GM19324 (cell line): ENCODE data around the gene PGAM5.
"Not testable (repeated sequence)": the region's sequence is repeated elsewhere in the genome, so short reads cannot be mapped to it uniquely, and the experiment has no call there.

ENCODE experiments used
- ATAC-seq: cut with Tn5 transposase; IDR thresholded peaks from one replicate; pipeline ENCODE4 v1.9.1; 2021; ENCODE audit warnings: mild to moderate bottlenecking, moderate library complexity; ENCODE audit not compliant: unreplicated experiment, low FRiP score

Gene PGAM5

GRCh38 chr12:132741620-132742019 lies 31.0 kb downstream of the PGAM5 start:
- no peak for ATAC-seq

DNA sequence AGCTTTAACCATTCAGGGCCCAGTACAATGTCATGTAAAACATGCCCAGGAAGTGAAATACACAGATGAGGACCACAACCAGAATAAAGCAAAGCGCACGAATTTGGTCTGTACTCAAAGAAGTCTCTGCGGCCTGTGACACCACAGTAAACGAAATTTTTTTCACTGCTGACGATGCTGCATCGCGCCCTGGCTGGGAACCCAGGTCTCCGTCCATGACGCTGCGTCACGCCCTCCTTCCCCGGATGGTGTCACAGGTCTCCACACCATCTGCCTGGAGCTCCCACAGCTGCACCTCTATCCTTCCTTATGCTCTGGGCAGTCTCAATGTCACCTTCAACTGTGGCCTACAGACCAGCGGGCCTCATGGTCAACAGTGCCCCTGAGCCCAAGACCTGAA lies 33.2 kb downstream of the PGAM5 start:
- no peak for ATAC-seq

GRCh38 chr12:132746613-132747012 lies 36.0 kb downstream of the PGAM5 start:
- ATAC-seq: no peak

GRCh38 chr12:132747395-132747794 lies 36.8 kb downstream of the PGAM5 start:
- no peak for ATAC-seq

DNA sequence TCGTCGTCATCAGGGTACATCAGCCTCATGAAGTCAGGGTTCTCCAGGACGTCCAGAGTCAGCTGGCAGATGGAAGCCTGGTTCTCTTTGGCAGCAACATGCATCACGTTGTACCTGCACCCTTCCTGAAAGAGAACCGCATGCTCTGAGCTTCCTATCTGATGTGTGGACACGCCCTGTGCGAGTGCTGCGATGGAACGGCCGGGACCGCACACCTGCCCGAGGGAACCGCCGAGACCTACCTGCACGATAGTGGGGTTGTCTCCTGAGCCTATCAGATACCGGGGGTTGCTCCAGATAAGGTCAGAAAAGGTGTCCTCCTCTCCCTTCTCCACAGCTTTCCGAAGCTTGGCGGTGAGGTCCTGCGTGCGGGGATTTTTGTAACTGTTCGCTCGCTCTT lies 37.3 kb downstream of the PGAM5 start:
- ATAC-seq: no peak

- no peak for ATAC-seq
Observed at GRCh38 chr12:132748319-132748718, 37.7 kb downstream of the PGAM5 start.

GRCh38 chr12:132753670-132754069 lies 43.0 kb downstream of the PGAM5 start:
- ATAC-seq: not testable (repeated sequence)

DNA sequence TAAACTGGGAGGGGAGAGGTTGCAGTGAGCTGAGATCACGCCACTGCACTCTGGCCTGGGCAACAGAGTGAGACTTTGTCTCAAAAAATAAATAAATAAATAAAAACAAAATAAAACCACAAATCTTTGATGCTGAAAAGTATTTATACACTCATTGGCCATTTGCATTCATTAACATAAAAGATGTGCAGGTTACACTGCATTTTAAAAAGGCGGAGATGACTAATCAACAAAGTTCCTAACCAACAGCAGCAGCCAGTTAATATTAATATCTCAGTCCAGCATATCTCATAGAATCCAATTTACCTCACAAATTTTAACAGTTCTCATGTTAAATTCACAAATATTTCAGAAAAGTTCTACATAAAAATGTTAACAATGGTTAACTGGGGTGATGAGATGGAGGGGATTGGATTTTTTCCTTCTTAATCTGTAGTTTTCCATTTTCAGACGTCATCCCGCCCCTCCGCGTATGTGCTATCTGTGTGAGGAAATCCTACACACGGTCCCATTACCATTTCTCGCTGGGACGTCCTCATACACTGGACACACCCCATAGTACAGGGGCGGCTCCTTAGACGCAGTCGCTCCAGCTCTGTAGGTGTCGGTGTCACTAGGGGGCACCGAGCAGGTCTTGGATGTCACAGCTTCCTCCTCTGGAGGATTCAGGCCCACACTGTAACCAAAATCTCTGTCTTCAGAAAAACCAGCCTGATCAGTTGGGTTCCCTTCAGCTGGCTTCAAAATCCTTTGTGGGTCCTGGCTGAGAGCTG lies 43.7 kb downstream of the PGAM5 start:
- no peak for ATAC-seq

DNA sequence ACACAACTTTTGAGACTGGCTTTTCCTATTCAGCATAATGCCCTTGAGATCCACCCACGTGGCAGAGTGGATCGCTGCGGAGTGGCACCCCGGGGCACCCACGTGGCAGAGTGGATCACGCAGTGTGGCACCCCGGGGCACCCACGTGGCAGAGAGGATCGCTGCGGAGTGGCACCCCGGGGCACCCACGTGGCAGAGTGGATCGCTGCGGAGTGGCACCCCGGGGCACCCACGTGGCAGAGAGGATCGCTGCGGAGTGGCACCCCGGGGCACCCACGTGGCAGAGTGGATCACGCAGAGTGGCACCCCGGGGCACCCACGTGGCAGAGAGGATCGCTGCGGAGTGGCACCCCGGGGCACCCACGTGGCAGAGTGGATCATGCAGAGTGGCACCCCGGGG lies 48.2 kb downstream of the PGAM5 start:
- not testable (repeated sequence) for ATAC-seq

GRCh38 chr12:132759359-132759758 lies 48.7 kb downstream of the PGAM5 start:
- ATAC-seq: no peak

GRCh38 chr12:132761032-132761920 lies 50.6 kb downstream of the PGAM5 start, which contains the start of gene ANKLE2:
Gene ANKLE2, minus strand, starts transcription at chr12:132761832. Its CDS starts 34 bp downstream, at chr12:132761798.
- ATAC-seq: peak; percentile 48

DNA sequence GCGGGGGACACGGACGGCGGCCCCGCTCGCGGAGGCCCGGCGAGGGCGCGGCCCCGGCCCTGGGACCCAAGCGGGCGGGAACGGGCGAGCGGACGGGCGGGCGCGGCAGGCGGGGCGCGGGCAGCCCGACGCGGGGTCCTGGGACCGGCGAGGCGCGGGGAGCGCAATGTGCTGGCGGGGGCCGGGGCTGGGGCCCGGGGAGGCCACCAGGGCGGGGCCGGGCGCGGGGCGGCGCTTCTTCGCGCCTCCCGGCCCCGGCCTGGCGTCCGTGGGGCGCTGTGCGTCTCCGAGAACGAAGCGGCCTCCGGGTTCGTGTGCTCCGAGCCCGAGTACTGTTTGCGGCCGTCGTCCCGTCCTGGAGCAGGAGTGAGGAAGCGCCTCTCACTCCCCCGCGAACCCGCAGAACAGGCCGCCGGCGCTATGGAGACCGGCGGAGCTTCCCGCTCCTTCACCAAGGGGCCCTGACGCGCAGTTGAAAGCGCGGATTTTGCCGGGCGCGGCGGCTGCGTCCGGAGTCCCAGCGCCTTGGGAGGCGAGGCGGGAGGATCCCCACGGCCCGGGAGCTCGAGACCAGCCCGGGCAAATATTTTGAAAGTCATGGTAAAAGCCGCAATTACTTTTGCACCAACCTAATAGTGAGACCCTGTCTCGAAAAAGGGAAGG lies 51.4 kb downstream of the PGAM5 start:
- ATAC-seq: peak; percentile 82

- no peak for ATAC-seq
Observed at GRCh38 chr12:132764231-132764630, 53.6 kb downstream of the PGAM5 start.

- no peak for ATAC-seq
Observed at GRCh38 chr12:132765361-132765760, 54.7 kb downstream of the PGAM5 start.

DNA sequence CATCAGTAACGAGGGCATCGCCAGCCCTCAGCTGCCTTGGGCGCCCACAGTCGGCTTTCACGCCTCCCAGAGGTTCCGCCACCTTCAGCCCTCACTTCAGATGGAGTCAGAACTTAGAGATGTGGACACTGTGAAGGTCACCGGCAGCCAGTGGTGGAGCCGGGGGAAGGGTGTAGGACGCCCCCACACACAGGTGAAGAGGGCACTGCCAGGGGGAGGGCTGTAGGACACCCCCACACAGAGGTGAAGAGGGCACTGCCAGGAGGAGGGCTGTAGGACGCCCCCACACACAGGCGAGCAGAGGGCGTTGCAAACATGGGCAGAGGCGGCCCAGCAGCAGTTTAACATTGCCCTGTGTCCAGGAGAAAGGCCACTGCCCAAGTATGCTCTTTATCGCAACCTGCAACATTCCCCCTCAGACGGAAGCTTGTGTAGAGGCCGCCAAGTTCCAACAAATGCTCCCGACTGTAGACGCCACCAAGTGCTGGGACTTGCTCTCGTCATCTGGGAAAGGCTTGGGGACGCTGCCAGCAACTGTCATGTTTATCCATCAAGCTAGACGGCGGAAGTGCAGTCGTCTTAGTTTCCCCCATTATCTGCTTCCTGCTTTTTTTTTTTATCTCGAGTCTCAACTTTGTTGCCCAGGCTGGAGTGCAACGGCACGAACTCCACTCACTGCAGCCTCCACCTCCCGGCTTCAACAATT lies 55.9 kb downstream of the PGAM5 start:
- no peak for ATAC-seq

GRCh38 chr12:132771126-132771838 lies 60.6 kb downstream of the PGAM5 start:
- ATAC-seq: peak; percentile 67
